ENCODE results near the gene MYPN. TPM values are rescaled to one million over a fixed set of nuclear protein-coding genes. Genes with fewer than 3 reads are reported as not detected.

Gene MYPN
- total RNA-seq = not detected

- Histone ChIP-seq H3K9me3 (no peaks in the 10 kb centered on the region), H3K36me3 (no peaks in the 10 kb centered on the region), H3K27ac (no peak within 1 kb of the TSS), H3K4me1 (ENCODE audit: control insufficient read depth in 1 of 2, low read depth in 2 of 2) (no peaks in the 10 kb centered on the region), H3K4me3 (no peak within 1 kb of the TSS), H3K27me3 (replicated peaks; ENCODE audit: insufficient read depth) (no peaks in the 10 kb centered on the region)
- DNase-seq (ENCODE audit: low spot score) (no peak), ATAC-seq (ENCODE audit: insufficient number of reproducible peaks, low FRiP score, low read depth) (no peak)
- no peak for TF ChIP-seq CTCF (IDR thresholded peaks at IDR 0.05)
These were observed at the start of gene MYPN for GRCh38 chr10:68109331-68109730. Gene MYPN (plus strand): TSS chr10:68109488. CDS start chr10:68121439, 11,951 bp downstream.

GRCh38 chr10:68067029-68067428 is 42.3 kb upstream of the MYPN start:
- H3K4me3 ChIP-seq = no peak overlapping the region
- H3K27ac ChIP-seq = no peak overlapping the region
- no peaks in the 10 kb centered on the region for H3K36me3 ChIP-seq
- peaks cover 9 to 25% of the 10 kb centered on the region in 2 donors for H3K4me1 ChIP-seq (ENCODE audit: control insufficient read depth in 1 of 2, low read depth in 2 of 2)
- no peaks in the 10 kb centered on the region for H3K27me3 ChIP-seq (replicated peaks; ENCODE audit: insufficient read depth)
- no peak for TF ChIP-seq CTCF (IDR thresholded peaks at IDR 0.05)
- DNase-seq (ENCODE audit: low spot score) (no peak), ATAC-seq (ENCODE audit: insufficient number of reproducible peaks, low FRiP score, low read depth) (no peak)
- H3K9me3 ChIP-seq = no peaks in the 10 kb centered on the region

GRCh38 chr10:68067508-68067907 is 41.8 kb upstream of the MYPN start:
- ATAC-seq (ENCODE audit: insufficient number of reproducible peaks, low FRiP score, low read depth) (no peak), DNase-seq (ENCODE audit: low spot score) (no peak)
- no peaks in the 10 kb centered on the region for H3K27me3 ChIP-seq (replicated peaks; ENCODE audit: insufficient read depth)
- no peak overlapping the region for H3K4me3 ChIP-seq
- no peaks in the 10 kb centered on the region for H3K36me3 ChIP-seq
- H3K9me3 ChIP-seq = no peaks in the 10 kb centered on the region
- no peak overlapping the region for H3K27ac ChIP-seq
- TF ChIP-seq CTCF (IDR thresholded peaks at IDR 0.05) = no peak
- peaks cover 13 to 30% of the 10 kb centered on the region in 2 donors for H3K4me1 ChIP-seq (ENCODE audit: control insufficient read depth in 1 of 2, low read depth in 2 of 2)

- no peak for TF ChIP-seq CTCF (IDR thresholded peaks at IDR 0.05)
- ATAC-seq (ENCODE audit: insufficient number of reproducible peaks, low FRiP score, low read depth) (no peak), DNase-seq (ENCODE audit: low spot score) (no peak)
- Histone ChIP-seq H3K4me3 (peak overlapping the region; percentile 93), H3K27me3 (replicated peaks; ENCODE audit: insufficient read depth) (no peaks in the 10 kb centered on the region), H3K4me1 (ENCODE audit: control insufficient read depth in 1 of 2, low read depth in 2 of 2) (peaks cover 28 to 36% of the 10 kb centered on the region in 2 donors), H3K9me3 (no peaks in the 10 kb centered on the region), H3K36me3 (no peaks in the 10 kb centered on the region), H3K27ac (peak overlapping the region in 1 of 2 donors; percentile 99)
These were observed 35.7 kb upstream of the MYPN start for GRCh38 chr10:68073631-68074030.

GRCh38 chr10:68074031-68074774 is 35.1 kb upstream of the MYPN start:
- H3K4me3 ChIP-seq = peak overlapping the region; percentile 93
- no peak for DNase-seq (ENCODE audit: low spot score)
- ATAC-seq (ENCODE audit: insufficient number of reproducible peaks, low FRiP score, low read depth) = no peak
- no peaks in the 10 kb centered on the region for H3K27me3 ChIP-seq (replicated peaks; ENCODE audit: insufficient read depth)
- peaks cover 28 to 36% of the 10 kb centered on the region in 2 donors for H3K4me1 ChIP-seq (ENCODE audit: control insufficient read depth in 1 of 2, low read depth in 2 of 2)
- no peaks in the 10 kb centered on the region for H3K36me3 ChIP-seq
- no peaks in the 10 kb centered on the region for H3K9me3 ChIP-seq
- peak overlapping the region; percentile 94 to 99 for H3K27ac ChIP-seq
- no peak for TF ChIP-seq CTCF (IDR thresholded peaks at IDR 0.05)
